ENCODE results near the gene CBX1. TPM values are rescaled to one million over a fixed set of nuclear protein-coding genes. Genes with fewer than 3 reads are reported as not detected.
"Not testable (repeated sequence)": the region's sequence is repeated elsewhere in the genome, so short reads cannot be mapped to it uniquely, and the experiment has no call there.

CBX1 gene
- polyA plus RNA-seq, 1 experiment: 68.2 TPM

DNA sequence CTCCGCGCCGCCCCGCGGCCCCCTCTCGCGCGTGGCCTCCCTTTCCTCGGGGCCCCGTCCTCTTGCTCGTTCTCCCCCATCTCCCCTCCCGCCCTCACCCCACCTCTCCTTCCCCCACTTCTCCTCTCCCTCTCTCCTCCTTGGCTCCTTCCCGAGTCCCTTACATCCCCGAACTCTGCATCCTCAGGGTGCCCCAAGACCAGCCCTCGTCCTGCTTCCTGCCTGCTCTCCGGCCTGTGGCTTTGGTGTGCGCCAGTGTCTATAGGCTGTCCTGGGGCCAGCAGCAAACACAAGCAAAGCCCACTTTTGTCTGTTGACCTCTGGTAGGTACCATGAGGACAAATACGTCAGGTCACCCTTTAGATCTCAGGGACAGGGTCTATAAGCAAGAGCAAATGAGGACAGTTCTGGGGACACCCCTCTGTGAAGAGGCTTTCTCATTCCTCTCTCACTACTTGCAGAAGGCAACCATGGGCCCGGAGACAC is 63.4 kb downstream of the CBX1 start:
- ChIA-PET CTCF (interaction anchor here (0.6 to 1.0 kb wide), 2 partner anchors 11 to 13 kb away, joined by 3 read pairs; no protein-coding TSS in a partner anchor), POLR2A (interaction anchor here (2.5 kb wide), 1 partner anchor 12 kb away, joined by 9 read pairs; no protein-coding TSS in a partner anchor)
- peak overlapping the region; percentile 70 for H3K4me3 ChIP-seq (ENCODE audit: low read depth, low read length)
- DNase-seq (ENCODE audit: low read depth, low spot score): no peak
- H3K27ac ChIP-seq (ENCODE audit: low read depth, low read length): no peak overlapping the region
- no peaks in the 10 kb centered on the region for H3K27me3 ChIP-seq (ENCODE audit: control insufficient read depth, insufficient read depth, low read length)
- no peaks in the 10 kb centered on the region for H3K9me3 ChIP-seq (ENCODE audit: control insufficient read depth, insufficient read depth, low read length)
- TF ChIP-seq, protein P1, sequence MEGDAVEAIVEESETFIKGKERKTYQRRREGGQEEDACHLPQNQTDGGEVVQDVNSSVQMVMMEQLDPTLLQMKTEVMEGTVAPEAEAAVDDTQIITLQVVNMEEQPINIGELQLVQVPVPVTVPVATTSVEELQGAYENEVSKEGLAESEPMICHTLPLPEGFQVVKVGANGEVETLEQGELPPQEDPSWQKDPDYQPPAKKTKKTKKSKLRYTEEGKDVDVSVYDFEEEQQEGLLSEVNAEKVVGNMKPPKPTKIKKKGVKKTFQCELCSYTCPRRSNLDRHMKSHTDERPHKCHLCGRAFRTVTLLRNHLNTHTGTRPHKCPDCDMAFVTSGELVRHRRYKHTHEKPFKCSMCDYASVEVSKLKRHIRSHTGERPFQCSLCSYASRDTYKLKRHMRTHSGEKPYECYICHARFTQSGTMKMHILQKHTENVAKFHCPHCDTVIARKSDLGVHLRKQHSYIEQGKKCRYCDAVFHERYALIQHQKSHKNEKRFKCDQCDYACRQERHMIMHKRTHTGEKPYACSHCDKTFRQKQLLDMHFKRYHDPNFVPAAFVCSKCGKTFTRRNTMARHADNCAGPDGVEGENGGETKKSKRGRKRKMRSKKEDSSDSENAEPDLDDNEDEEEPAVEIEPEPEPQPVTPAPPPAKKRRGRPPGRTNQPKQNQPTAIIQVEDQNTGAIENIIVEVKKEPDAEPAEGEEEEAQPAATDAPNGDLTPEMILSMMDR (IDR thresholded peaks at IDR 0.05; ENCODE audit: low read depth, low read length): no peak

DNA sequence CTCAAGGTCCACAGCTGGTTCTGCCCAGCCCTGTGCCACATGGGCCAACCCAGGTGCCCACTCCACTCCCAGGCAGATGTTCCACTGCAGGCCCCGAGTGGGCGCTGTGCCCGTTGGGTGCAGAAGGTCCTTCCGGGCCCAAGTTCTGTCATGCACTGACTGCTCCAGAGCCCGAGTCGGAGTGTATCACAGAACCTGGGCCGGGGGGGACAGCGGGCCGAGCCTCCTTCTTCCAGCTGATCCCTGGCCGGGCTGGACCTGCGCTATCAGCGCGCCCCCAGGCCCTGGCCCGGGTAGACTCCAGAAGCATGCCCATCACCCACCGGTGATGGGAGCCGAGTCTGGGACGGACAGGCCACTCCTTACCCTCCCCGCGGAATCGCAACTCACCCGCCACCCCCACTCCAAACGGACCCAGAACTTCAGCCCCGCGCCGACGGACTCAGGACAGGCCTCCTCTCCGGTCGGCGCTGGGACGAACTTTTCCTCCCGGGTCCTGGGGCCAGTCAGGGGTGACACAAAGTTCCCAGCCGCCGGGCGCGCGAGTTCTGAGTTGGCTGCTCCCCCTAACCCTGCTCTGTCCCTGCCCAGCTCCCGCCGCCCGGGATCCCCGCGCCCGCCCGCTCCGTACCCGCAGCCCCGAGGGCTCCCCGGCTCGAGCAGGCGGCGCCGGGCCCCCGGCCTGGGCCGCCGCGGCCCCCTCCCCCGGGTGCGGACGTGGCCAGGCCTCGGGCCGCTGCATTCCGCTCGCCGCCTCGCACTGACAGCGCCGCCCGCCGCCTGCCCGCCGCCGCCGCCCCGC is 64.0 kb downstream of the CBX1 start, which contains the start of gene COPZ2:
TSS of gene COPZ2 (minus strand) at position 762 of the 802 bp plus-strand sequence. CDS start at position 742, 20 bp downstream.
- ChIA-PET POLR2A (interaction anchor here (1.8 to 2.5 kb wide), 2 partner anchors 11 kb away, joined by 9 read pairs; partner anchors contain the start of gene NFE2L1), CTCF (interaction anchor here (1.7 to 3.2 kb wide), 5 partner anchors 11 to 66 kb away, joined by 6 to 28 read pairs (median 12); partner anchors contain the start of genes CDK5RAP3 and NFE2L1)
- DNase-seq (ENCODE audit: low read depth, low spot score): no peak
- TF ChIP-seq, protein P1 (IDR thresholded peaks at IDR 0.05; ENCODE audit: low read depth, low read length): peak; percentile 57
- Histone ChIP-seq H3K4me3 (ENCODE audit: low read depth, low read length) (peak within 1 kb of the TSS; percentile 70), H3K27ac (ENCODE audit: low read depth, low read length) (peak within 1 kb of the TSS; percentile 57), H3K9me3 (ENCODE audit: control insufficient read depth, insufficient read depth, low read length) (no peaks in the 10 kb centered on the region), H3K27me3 (ENCODE audit: control insufficient read depth, insufficient read depth, low read length) (no peaks in the 10 kb centered on the region)

DNA sequence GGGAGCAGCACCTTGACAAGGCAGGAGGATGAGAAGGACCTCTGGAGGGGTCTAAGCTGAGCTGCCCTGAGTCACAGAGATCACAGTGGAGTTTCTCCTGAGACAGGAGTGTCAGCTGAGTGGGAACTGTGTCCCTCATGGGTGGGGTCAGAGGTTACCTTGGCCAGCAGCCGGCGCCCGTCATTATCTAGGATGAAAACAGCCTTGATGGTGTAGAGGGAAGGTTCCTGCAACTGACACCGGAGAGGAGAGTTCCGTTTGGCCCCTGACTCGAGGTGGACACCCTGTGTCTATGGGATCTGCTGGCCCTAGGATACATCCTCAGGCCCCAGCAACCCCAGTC is 64.6 kb downstream of the CBX1 start:
- Histone ChIP-seq H3K27me3 (ENCODE audit: control insufficient read depth, insufficient read depth, low read length) (no peaks in the 10 kb centered on the region), H3K9me3 (ENCODE audit: control insufficient read depth, insufficient read depth, low read length) (no peaks in the 10 kb centered on the region), H3K27ac (ENCODE audit: low read depth, low read length) (peak overlapping the region; percentile 11), H3K4me3 (ENCODE audit: low read depth, low read length) (peak overlapping the region; percentile 70)
- CTCF ChIA-PET: interaction anchor here (1.7 to 3.2 kb wide), 5 partner anchors 11 to 65 kb away, joined by 6 to 28 read pairs (median 12); partner anchors contain the start of genes CDK5RAP3 and NFE2L1
- no peak for DNase-seq (ENCODE audit: low read depth, low spot score)
- TF ChIP-seq, protein P1 (IDR thresholded peaks at IDR 0.05; ENCODE audit: low read depth, low read length): no peak
- POLR2A ChIA-PET: interaction anchor here (1.8 to 2.5 kb wide), 2 partner anchors 11 to 12 kb away, joined by 9 read pairs; partner anchors contain the start of gene NFE2L1

DNA sequence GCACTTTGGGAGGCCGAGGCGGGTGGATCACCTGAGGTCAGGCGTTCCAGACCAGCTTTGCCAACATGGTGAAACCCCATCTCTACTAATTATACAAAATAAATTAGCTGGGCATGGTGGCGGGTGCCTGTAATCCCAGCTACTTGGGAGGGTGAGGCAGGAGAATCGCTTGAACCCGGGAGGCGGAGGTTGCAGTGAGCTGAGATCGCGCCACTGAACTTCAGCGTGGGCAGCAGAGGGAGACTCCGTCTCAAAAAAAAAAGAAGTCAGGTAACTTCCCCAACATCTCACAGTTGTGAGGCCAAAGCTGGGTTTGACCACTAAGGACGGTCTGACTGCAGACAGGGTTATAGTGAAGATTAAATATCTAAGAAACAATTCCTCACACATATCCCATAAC is 66.5 kb downstream of the CBX1 start:
- POLR2A ChIA-PET: interaction anchor here (0.9 kb wide), 1 partner anchor 12 kb away, joined by 3 read pairs; no protein-coding TSS in a partner anchor

DNA sequence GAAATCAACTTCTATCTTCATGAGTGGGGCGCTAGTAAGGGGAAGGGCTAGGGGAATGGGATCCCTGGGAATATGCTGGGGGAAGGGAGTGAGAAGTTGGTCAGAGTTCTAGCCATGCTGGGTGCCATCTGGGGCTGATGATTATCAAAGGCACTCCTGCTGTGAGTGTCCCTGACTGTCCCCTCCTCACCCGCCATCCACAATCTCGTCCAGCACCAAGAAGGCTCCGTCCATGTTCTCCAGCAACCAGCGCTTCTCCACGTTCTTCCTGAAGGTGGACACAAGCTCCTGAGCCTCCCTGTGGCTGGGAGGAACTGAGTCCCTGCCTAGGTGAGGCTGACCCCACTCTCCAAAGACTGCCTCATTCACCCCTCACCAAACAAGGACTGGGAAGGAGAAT is 69.3 kb downstream of the CBX1 start:
- Histone ChIP-seq H3K27ac (ENCODE audit: low read depth, low read length) (no peak overlapping the region), H3K9me3 (ENCODE audit: control insufficient read depth, insufficient read depth, low read length) (no peaks in the 10 kb centered on the region)

More for the DNA sequence above, 66.5 kb downstream of the CBX1 start:
- DNase-seq (ENCODE audit: low read depth, low spot score); H3K9me3 ChIP-seq (ENCODE audit: control insufficient read depth, insufficient read depth, low read length); H3K27ac ChIP-seq (ENCODE audit: low read depth, low read length); H3K4me3 ChIP-seq (ENCODE audit: low read depth, low read length); H3K27me3 ChIP-seq (ENCODE audit: control insufficient read depth, insufficient read depth, low read length): not testable (repeated sequence)
- CTCF ChIA-PET: interaction anchor here (0.8 to 3.2 kb wide), 5 partner anchors 8 to 584 kb away, joined by 3 to 16 read pairs (median 5); no protein-coding TSS in a partner anchor

More for the DNA sequence above, 69.3 kb downstream of the CBX1 start:
- TF ChIP-seq, protein P1 (IDR thresholded peaks at IDR 0.05; ENCODE audit: low read depth, low read length): no peak
- POLR2A ChIA-PET: no interaction called here
- CTCF ChIA-PET: interaction anchor here (0.7 to 1.3 kb wide), 3 partner anchors 26 to 66 kb away, joined by 4 to 6 read pairs (median 5); no protein-coding TSS in a partner anchor
- Histone ChIP-seq H3K27me3 (ENCODE audit: control insufficient read depth, insufficient read depth, low read length) (no peaks in the 10 kb centered on the region), H3K4me3 (ENCODE audit: low read depth, low read length) (no peak overlapping the region)
- no peak for DNase-seq (ENCODE audit: low read depth, low spot score)

All from AG04450 (cell line).